ENCODE results near the gene S100A4. TPM values are rescaled to one million over a fixed set of nuclear protein-coding genes. Genes with fewer than 3 reads are reported as not detected.

Gene S100A4
- total RNA-seq, 1 experiment from 2014 or later, result 22.7 TPM

DNA sequence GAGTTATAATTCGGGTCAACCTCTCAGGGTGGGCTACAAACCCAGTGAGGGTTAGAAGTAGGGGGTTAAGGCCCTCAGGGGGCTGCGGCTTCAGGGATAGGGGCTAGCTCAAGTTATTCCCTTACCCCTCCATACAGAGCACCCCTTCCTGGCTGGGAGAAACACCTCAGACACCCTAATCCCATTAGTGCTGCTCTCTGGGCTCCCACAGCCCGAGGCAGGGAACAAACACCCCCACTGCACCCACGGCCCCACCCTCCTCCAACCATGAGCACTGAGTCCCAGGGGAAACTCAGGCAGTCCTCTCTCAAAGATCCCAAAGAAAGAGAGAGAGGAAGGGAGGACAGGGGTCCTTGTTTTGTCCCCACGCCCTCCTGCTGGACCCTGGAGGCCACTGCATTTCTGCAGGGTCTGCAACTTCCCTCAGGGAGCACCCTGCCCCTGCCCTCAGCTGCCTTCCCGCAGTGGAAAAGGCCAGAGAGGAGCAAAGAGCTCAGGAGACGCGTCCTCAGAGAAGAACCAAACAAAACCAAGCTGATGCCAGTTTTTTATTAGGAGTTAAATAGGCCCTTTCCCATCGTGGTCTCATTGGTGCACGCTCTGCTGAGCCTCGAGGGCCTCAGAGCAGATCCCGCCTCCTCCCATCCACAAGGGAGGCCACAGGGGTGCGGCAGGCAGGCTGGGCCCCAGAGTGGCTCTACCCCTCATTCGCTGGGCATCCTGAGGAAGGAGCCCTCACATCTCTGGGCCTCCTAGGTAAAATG, 1.4 kb upstream of the S100A4 start:
- H3K4me3 Mint-ChIP-seq, result no peak overlapping the region
- H3K9me3 Mint-ChIP-seq, result no peaks in the 10 kb centered on the region
- ATAC-seq (no peak), DNase-seq (ENCODE audit: low spot score) (no peak)
- H3K36me3 Mint-ChIP-seq, result no peaks in the 10 kb centered on the region; the same call in 1 of the 2 replicates
- no peaks in the 10 kb centered on the region; the same call in 1 of the 2 replicates for H3K27me3 Mint-ChIP-seq (ENCODE audit: low read depth)
- ChIA-PET CTCF (interaction anchor here (0.6 to 5.3 kb wide), 6 partner anchors 12 to 87 kb away, joined by 3 to 50 read pairs (median 12); partner anchors contain the start of genes CHTOP, S100A13 and S100A6), POLR2A (interaction anchor here (1.1 kb wide), 1 partner anchor 17 kb away, joined by 3 read pairs; no protein-coding TSS in a partner anchor)
- no peak overlapping the region for H3K27ac Mint-ChIP-seq
- no peak for TF ChIP-seq SMAD4 (CRISPR knock-in tag; IDR thresholded peaks at IDR 0.05)
- no peak for TF ChIP-seq ZNF138 (CRISPR knock-in tag; conservative IDR thresholded peaks at IDR 0.05)
- TF ChIP-seq, protein P1, sequence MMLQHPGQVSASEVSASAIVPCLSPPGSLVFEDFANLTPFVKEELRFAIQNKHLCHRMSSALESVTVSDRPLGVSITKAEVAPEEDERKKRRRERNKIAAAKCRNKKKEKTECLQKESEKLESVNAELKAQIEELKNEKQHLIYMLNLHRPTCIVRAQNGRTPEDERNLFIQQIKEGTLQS (CRISPR knock-in tag; conservative IDR thresholded peaks at IDR 0.05), result no peak
- no peak for TF ChIP-seq ESRRA (CRISPR knock-in tag; IDR thresholded peaks at IDR 0.05; ENCODE audit: borderline replicate concordance)
- no peak for TF ChIP-seq PRRX2 (CRISPR knock-in tag; IDR thresholded peaks at IDR 0.05)
- TF ChIP-seq, protein P2, sequence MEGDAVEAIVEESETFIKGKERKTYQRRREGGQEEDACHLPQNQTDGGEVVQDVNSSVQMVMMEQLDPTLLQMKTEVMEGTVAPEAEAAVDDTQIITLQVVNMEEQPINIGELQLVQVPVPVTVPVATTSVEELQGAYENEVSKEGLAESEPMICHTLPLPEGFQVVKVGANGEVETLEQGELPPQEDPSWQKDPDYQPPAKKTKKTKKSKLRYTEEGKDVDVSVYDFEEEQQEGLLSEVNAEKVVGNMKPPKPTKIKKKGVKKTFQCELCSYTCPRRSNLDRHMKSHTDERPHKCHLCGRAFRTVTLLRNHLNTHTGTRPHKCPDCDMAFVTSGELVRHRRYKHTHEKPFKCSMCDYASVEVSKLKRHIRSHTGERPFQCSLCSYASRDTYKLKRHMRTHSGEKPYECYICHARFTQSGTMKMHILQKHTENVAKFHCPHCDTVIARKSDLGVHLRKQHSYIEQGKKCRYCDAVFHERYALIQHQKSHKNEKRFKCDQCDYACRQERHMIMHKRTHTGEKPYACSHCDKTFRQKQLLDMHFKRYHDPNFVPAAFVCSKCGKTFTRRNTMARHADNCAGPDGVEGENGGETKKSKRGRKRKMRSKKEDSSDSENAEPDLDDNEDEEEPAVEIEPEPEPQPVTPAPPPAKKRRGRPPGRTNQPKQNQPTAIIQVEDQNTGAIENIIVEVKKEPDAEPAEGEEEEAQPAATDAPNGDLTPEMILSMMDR (IDR thresholded peaks at IDR 0.05), result no peak
- TF ChIP-seq JAZF1 (CRISPR knock-in tag; IDR thresholded peaks at IDR 0.05), result no peak
- TF ChIP-seq, protein P3, sequence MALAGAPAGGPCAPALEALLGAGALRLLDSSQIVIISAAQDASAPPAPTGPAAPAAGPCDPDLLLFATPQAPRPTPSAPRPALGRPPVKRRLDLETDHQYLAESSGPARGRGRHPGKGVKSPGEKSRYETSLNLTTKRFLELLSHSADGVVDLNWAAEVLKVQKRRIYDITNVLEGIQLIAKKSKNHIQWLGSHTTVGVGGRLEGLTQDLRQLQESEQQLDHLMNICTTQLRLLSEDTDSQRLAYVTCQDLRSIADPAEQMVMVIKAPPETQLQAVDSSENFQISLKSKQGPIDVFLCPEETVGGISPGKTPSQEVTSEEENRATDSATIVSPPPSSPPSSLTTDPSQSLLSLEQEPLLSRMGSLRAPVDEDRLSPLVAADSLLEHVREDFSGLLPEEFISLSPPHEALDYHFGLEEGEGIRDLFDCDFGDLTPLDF (CRISPR knock-in tag; IDR thresholded peaks at IDR 0.05), result no peak
- no peak for TF ChIP-seq NR2C2 (CRISPR knock-in tag; IDR thresholded peaks at IDR 0.05)
- no peak for TF ChIP-seq NR3C1 (CRISPR knock-in tag; conservative IDR thresholded peaks at IDR 0.05; ENCODE audit: low read depth)
- TF ChIP-seq, protein P4, sequence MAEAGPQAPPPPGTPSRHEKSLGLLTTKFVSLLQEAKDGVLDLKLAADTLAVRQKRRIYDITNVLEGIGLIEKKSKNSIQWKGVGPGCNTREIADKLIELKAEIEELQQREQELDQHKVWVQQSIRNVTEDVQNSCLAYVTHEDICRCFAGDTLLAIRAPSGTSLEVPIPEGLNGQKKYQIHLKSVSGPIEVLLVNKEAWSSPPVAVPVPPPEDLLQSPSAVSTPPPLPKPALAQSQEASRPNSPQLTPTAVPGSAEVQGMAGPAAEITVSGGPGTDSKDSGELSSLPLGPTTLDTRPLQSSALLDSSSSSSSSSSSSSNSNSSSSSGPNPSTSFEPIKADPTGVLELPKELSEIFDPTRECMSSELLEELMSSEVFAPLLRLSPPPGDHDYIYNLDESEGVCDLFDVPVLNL (CRISPR knock-in tag; IDR thresholded peaks at IDR 0.05; ENCODE audit: borderline replicate concordance, low read depth), result no peak
- TF ChIP-seq ETV6 (CRISPR knock-in tag; IDR thresholded peaks at IDR 0.05), result no peak
- no peak for TF ChIP-seq NFYB (CRISPR knock-in tag; conservative IDR thresholded peaks at IDR 0.05; ENCODE audit: low read depth)
- TF ChIP-seq ZNF671 (CRISPR knock-in tag; IDR thresholded peaks at IDR 0.05), result no peak
- TF ChIP-seq, protein P5, sequence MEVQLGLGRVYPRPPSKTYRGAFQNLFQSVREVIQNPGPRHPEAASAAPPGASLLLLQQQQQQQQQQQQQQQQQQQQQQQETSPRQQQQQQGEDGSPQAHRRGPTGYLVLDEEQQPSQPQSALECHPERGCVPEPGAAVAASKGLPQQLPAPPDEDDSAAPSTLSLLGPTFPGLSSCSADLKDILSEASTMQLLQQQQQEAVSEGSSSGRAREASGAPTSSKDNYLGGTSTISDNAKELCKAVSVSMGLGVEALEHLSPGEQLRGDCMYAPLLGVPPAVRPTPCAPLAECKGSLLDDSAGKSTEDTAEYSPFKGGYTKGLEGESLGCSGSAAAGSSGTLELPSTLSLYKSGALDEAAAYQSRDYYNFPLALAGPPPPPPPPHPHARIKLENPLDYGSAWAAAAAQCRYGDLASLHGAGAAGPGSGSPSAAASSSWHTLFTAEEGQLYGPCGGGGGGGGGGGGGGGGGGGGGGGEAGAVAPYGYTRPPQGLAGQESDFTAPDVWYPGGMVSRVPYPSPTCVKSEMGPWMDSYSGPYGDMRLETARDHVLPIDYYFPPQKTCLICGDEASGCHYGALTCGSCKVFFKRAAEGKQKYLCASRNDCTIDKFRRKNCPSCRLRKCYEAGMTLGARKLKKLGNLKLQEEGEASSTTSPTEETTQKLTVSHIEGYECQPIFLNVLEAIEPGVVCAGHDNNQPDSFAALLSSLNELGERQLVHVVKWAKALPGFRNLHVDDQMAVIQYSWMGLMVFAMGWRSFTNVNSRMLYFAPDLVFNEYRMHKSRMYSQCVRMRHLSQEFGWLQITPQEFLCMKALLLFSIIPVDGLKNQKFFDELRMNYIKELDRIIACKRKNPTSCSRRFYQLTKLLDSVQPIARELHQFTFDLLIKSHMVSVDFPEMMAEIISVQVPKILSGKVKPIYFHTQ (CRISPR knock-in tag; IDR thresholded peaks at IDR 0.05), result no peak
- peaks cover 69% of the 10 kb centered on the region for H3K4me1 Mint-ChIP-seq

DNA sequence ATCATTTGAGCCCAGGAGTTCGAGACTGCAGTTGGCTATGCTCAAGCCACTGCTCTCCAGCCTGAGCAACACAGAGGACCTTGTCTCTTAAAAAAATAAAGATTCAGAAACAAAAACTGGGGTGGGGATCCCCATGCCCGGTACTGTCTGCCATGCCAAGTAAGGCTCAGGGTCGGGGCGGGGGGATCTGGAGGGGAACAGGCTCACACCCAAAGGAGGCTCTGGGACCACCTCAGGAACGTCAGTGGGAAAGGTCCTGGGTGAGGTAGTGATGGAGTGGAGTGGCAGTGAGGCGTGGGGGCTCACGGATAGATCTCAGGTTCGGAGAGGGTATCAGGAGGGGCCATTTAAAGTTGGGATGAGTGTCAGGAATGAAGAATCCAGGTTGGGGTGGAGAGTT, 765 bp upstream of the S100A4 start:
- CTCF ChIA-PET, result interaction anchor here (1.5 to 5.3 kb wide), 5 partner anchors 14 to 88 kb away, joined by 3 to 50 read pairs (median 20); partner anchors contain the start of genes CHTOP and S100A13
- Mint-ChIP-seq H3K27ac (no peak overlapping the region), H3K4me1 (peaks cover 69% of the 10 kb centered on the region), H3K36me3 (no peaks in the 10 kb centered on the region; the same call in 1 of the 2 replicates), H3K9me3 (no peaks in the 10 kb centered on the region), H3K27me3 (ENCODE audit: low read depth) (no peaks in the 10 kb centered on the region; the same call in 1 of the 2 replicates), H3K4me3 (no peak overlapping the region)
- ATAC-seq (no peak), DNase-seq (ENCODE audit: low spot score) (no peak)
- POLR2A ChIA-PET, result interaction anchor here (1.1 kb wide), 1 partner anchor 18 kb away, joined by 3 read pairs; no protein-coding TSS in a partner anchor
- TF ChIP-seq, protein P6, sequence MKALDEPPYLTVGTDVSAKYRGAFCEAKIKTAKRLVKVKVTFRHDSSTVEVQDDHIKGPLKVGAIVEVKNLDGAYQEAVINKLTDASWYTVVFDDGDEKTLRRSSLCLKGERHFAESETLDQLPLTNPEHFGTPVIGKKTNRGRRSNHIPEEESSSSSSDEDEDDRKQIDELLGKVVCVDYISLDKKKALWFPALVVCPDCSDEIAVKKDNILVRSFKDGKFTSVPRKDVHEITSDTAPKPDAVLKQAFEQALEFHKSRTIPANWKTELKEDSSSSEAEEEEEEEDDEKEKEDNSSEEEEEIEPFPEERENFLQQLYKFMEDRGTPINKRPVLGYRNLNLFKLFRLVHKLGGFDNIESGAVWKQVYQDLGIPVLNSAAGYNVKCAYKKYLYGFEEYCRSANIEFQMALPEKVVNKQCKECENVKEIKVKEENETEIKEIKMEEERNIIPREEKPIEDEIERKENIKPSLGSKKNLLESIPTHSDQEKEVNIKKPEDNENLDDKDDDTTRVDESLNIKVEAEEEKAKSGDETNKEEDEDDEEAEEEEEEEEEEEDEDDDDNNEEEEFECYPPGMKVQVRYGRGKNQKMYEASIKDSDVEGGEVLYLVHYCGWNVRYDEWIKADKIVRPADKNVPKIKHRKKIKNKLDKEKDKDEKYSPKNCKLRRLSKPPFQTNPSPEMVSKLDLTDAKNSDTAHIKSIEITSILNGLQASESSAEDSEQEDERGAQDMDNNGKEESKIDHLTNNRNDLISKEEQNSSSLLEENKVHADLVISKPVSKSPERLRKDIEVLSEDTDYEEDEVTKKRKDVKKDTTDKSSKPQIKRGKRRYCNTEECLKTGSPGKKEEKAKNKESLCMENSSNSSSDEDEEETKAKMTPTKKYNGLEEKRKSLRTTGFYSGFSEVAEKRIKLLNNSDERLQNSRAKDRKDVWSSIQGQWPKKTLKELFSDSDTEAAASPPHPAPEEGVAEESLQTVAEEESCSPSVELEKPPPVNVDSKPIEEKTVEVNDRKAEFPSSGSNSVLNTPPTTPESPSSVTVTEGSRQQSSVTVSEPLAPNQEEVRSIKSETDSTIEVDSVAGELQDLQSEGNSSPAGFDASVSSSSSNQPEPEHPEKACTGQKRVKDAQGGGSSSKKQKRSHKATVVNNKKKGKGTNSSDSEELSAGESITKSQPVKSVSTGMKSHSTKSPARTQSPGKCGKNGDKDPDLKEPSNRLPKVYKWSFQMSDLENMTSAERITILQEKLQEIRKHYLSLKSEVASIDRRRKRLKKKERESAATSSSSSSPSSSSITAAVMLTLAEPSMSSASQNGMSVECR (CRISPR knock-in tag; IDR thresholded peaks at IDR 0.05; ENCODE audit: borderline replicate concordance), result no peak
- TF ChIP-seq SMAD4 (CRISPR knock-in tag; IDR thresholded peaks at IDR 0.05), result no peak
- TF ChIP-seq, protein P7, sequence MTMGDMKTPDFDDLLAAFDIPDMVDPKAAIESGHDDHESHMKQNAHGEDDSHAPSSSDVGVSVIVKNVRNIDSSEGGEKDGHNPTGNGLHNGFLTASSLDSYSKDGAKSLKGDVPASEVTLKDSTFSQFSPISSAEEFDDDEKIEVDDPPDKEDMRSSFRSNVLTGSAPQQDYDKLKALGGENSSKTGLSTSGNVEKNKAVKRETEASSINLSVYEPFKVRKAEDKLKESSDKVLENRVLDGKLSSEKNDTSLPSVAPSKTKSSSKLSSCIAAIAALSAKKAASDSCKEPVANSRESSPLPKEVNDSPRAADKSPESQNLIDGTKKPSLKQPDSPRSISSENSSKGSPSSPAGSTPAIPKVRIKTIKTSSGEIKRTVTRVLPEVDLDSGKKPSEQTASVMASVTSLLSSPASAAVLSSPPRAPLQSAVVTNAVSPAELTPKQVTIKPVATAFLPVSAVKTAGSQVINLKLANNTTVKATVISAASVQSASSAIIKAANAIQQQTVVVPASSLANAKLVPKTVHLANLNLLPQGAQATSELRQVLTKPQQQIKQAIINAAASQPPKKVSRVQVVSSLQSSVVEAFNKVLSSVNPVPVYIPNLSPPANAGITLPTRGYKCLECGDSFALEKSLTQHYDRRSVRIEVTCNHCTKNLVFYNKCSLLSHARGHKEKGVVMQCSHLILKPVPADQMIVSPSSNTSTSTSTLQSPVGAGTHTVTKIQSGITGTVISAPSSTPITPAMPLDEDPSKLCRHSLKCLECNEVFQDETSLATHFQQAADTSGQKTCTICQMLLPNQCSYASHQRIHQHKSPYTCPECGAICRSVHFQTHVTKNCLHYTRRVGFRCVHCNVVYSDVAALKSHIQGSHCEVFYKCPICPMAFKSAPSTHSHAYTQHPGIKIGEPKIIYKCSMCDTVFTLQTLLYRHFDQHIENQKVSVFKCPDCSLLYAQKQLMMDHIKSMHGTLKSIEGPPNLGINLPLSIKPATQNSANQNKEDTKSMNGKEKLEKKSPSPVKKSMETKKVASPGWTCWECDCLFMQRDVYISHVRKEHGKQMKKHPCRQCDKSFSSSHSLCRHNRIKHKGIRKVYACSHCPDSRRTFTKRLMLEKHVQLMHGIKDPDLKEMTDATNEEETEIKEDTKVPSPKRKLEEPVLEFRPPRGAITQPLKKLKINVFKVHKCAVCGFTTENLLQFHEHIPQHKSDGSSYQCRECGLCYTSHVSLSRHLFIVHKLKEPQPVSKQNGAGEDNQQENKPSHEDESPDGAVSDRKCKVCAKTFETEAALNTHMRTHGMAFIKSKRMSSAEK (CRISPR knock-in tag; IDR thresholded peaks at IDR 0.05; ENCODE audit: borderline replicate concordance), result no peak
- TF ChIP-seq NR3C1 (CRISPR knock-in tag; conservative IDR thresholded peaks at IDR 0.05; ENCODE audit: low read depth), result no peak

Data from WTC11 (cell line).